NCI-H2107 (cell line): ENCODE data around the gene MFAP5.
"Not testable (repeated sequence)": the region's sequence is repeated elsewhere in the genome, so short reads cannot be mapped to it uniquely, and the experiment has no call there.

Experiments used
- DNase-seq: peaks from one replicate; lab custom pipeline; 2025; lab: John Stamatoyannopoulos, UW

MFAP5 gene

DNA sequence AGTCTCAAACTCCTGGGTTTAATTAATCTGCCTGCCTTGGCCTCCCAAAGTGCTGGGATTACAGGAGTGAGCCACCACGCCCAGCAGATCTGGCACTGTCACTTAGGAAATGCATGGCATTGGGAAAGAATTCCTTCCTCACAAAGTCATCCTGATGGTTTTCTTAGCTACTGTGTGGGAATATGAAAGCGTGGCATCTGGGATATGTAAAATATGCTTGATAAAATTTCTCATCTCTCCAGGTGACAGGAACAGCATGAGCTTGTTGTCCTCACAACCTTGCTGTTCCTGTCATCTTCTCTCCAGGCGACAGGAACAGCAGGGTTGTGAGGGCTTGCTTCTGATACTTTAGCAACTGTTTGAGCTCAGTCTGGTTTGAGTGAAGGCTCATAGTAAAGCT lies 33.9 kb downstream of the MFAP5 start:
- no peak for DNase-seq

DNA sequence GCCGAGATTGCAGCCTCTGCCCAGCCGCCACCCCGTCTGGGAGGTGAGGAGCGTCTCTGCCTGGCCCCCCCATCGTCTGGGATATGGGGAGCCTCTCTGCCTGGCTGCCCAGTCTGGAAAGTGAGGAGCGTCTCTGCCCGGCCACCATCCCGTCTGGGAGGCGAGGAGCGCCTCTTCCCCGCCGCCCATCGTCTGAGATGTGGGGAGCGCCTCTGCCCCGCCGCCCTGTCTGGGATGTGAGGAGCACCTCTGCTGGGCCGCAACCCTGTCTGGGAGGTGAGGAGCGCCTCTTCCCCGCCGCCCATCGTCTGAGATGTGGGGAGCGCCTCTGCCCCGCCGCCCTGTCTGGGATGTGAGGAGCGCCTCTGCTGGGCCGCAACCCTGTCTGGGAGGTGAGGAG lies 37.9 kb downstream of the MFAP5 start:
- DNase-seq: not testable (repeated sequence)

DNA sequence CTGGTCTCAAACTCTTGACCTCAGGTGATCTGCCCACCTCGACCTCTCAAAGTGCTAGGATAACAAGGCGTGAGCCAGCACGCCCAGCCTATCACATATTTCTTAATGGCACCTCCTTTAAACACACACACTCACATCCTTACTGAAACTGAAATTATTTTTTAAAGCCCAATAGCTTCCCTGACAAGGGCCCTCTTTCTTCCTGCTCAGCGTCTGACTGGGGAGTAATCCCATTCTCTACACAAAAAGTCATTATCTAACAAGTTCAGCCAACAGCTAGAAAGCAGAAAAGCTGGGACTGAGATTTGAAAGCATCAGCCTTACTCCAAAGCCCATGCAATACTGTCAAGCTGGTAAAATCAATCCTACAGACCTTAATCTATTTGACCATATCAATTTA lies 40.0 kb downstream of the MFAP5 start:
- no peak for DNase-seq

DNA sequence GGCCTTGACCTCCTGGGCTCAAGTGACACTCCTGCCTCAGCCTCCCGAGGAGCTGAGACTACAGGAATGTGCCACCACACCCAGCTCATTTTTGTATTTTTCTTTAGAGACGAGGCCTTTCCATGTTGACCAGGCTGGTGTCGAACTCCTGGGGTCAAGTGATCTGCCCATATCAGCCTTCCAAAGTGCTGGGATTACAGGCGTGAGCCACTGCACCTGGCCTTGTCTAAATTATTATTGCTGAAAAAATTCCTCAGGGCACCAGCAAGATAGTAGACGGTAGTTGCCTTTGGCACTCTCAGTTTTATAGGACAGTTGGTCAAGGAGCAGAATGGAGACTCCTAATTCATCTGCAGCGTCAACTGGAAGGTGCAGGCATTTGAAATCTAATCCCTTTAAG lies 47.4 kb downstream of the MFAP5 start:
- no peak for DNase-seq

DNA sequence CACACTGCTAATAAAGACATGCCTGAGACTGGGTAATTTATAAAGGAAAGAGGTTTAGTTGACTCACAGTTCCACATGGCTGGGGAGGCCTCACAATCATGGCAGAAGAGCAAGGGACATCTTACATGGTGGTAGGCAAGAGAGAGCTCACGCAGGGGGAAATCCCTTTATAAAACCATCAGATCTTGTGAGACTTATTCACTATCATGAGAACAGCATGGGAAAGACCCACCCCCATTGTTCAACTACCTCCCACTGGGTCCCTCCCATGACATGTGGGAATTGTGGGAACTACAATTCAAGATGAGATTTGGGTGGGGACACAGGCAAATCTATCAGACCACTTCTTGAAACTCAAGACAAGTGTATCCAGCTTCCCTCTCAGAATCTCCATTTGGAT lies 48.7 kb downstream of the MFAP5 start:
- DNase-seq: not testable (repeated sequence)

DNA sequence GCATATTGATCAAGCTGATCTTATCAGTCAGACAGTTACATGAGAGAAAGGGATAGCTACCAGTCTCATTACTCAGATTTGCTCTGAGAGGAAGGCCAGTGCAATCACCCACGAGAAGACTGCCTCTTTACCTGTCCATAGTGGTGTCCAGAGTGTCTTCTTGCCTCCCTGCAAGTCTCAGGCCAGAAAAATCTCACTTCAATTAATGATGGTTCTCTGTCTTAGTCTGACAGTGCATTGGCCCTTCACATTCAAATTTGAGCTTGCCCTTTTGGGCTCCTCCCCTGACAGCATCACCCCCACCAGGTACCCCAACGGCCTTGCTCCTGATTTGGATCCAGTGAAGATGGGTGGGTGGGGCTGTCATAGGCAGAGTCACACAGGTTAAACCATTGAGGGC lies 50.0 kb downstream of the MFAP5 start, which contains the start of gene AICDA:
TSS of gene AICDA (minus strand) at position 231 of the 400 bp plus-strand sequence. CDS start at position 139, 92 bp downstream.
- no peak for DNase-seq

DNA sequence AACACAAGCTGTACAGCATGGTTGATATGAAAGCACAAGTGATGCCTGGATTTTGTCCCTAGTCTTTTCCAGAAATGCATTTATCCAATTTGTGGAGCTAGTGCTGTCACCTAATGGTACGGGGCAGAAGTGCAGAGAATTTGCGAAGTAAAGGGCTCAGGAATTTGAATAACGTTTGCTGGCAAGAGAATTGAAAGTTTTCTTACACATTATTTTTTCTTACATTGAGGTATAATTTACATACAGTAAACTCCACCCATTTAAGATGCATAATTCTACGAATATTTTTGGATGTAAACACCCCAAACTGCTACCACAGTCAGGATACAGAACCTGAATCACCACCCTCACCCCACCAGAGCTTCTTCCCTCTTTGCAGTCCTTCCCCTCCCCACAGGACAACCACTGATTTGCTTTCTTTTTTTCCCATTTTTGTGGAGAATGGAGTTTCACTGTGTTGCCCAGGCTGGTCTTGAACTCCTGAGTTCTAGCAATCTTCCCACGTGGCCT lies 53.5 kb downstream of the MFAP5 start:
- DNase-seq: peak; percentile 10

DNA sequence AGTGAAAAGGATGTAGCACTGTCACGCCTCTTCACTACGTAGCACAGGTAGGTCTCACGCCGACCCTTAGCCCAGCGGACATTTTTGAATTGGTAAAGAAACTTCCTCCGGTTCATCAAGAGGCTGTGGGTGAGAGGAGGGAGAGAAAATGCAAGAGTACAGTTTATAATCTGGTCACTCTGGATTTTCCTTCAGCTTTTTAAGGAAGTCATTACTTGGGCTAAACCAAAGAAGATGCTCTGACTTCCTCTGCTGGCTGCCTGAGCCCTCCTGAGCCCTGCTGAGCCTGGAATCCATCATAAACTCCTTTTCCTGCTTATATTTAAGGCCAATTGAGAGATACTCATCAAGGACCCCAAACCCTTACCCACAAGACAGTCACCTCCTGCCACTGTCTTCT lies 55.7 kb downstream of the MFAP5 start:
- no peak for DNase-seq

DNA sequence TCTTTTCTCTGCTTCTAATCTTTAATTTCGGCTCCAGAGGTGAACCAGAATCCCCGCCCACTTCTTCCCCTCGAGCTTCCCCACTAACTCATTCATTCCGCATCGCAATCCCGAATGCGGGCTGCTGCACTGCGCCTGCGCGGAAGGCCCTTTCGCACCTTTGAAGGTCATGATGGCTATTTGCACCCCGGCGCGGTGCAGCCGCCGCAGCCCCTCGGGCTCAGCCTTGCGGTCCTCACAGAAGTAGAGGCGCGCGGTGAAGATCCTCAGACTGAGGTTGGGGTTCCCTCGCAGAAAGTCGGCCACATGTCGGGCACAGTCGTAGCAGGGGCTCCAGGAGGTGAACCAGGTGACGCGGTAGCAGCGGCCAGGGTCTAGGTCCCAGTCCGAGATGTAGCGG lies 57.6 kb downstream of the MFAP5 start:
- no peak for DNase-seq

DNA sequence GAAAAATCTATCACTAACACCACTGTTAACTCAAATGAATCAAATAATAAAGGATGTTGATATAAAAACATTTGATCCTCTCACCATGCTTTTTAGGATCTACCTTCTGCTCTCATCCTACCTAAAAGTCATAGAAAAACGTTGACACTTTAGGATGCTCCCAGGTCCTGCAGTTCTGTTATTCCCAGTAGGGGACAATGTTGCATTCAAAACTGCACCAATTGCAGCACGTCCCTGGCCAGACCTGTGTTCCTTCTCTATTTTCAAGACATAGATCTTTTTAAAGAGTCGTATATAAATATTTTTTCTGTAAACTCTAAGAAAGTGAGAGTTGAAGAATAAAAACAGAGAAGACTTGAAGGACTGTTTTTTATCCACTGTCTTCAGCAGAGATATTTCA lies 58.8 kb downstream of the MFAP5 start:
- DNase-seq: no peak

DNA sequence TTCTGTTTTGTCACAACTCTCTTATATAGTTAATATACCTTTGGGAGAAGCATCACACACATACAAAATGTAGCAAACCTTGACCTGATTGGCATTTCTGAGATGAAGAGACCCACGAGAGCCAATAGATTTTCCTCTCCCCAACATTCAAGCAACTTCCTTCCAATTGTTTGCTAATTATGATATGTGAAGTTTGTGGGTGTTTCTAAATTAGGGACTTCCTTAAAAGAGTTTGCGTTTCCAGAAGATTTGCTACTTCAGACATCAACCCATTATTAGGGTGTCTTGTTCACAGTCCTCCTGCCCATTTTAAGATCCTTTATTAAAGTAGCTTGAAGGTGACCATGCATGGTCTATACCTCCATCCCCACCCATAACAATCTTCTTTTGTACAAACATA lies 59.3 kb downstream of the MFAP5 start:
- no peak for DNase-seq

DNA sequence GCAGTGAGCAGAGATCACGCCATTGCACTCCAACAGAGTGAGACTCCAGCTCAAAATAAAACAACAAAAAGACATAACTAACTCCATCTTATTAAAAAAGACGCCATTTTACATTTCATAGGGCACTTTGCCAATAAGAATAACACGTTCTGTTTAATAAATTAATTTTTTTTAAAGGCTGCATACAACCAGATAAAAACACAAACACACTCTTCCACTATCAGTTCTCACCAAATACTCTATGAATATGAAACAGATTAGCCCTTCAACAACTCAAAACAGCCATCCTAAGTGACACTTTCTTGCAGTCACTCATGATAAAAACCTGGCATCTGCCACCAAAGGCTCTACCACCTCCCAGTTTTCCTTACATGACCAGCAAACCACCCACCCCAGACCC lies 66.1 kb downstream of the MFAP5 start:
- DNase-seq: no peak
